ENCODE results near the gene KCNJ15. TPM values are rescaled to one million over a fixed set of nuclear protein-coding genes. Genes with fewer than 3 reads are reported as not detected.
A peak's percentile ranks its signal among the peaks of the same experiment; 100 is the strongest.

KCNJ15 gene
- total and polyA plus RNA-seq, 10 of the 15 experiments (the other 5 are each of a cell fraction or from before 2014, with no cell fraction given) = 0.05 to 2.7 (median 0.33) TPM; not detected in 6

DNA sequence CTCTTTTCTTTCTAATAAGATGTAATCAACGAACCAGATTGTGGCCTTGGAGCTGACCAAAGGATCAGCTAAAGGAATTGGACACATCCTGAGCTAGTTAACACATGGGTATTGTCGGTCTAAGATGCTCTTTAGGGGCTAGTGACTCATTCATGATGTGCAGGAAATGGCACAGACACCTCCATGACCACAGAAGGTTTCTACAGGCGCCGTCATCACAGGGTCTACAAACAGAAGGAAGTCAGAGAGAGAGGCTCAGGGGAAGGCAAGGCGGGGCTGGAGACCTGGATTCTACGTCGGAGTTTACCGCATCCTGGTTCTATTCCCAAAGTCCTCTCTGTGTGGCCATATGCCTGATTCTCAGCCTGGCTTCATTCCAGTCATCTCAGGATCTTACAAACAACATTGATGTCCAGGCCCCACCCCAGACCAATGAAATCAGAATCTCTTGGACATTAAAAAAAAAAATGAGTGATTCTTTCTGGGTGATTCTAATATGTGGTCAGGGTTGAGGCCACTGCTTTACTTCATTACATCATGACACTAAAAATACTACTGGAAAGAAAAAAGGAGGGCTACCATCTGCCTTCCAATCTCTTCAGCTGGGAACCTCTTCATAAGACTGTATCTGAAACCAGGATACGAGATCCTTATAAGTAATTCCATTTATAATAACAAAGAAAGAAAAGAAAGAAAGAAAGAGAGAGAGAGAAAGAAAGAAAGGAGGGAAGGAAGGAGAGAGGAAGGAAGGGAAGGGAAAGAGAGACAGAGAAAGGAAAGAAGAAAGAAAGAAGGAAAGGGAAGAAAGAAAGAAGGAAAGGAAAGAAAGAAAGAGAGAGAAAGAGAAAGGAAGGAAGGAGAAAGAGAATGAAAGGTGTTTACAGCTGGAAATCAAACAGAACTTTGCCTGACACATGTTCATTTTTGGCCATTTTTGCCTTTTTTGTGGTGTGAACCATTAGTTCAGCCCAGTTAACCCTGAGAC lies 11.6 kb upstream of the KCNJ15 start (continued):
- TF ChIP-seq, protein P1, sequence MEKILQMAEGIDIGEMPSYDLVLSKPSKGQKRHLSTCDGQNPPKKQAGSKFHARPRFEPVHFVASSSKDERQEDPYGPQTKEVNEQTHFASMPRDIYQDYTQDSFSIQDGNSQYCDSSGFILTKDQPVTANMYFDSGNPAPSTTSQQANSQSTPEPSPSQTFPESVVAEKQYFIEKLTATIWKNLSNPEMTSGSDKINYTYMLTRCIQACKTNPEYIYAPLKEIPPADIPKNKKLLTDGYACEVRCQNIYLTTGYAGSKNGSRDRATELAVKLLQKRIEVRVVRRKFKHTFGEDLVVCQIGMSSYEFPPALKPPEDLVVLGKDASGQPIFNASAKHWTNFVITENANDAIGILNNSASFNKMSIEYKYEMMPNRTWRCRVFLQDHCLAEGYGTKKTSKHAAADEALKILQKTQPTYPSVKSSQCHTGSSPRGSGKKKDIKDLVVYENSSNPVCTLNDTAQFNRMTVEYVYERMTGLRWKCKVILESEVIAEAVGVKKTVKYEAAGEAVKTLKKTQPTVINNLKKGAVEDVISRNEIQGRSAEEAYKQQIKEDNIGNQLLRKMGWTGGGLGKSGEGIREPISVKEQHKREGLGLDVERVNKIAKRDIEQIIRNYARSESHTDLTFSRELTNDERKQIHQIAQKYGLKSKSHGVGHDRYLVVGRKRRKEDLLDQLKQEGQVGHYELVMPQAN (conservative IDR thresholded peaks at IDR 0.05) = no peak
- TF ChIP-seq IKZF2 (IDR thresholded peaks at IDR 0.05) = peak; percentile 85 to 87
- TF ChIP-seq STAT3 (IDR thresholded peaks at IDR 0.05; ENCODE audit: low read depth, low read length) = no peak
- TF ChIP-seq NBN (IDR thresholded peaks at IDR 0.05) = 0 out of 2 replicates have a peak, but pooled peaks have one; percentile 37
- TF ChIP-seq BMI1 (IDR thresholded peaks at IDR 0.05; ENCODE audit: borderline replicate concordance) = 0 out of 2 replicates have a peak, but pooled peaks have one; percentile 19
- TF ChIP-seq BCL11A (IDR thresholded peaks at IDR 0.05; ENCODE audit: low read depth, low read length) = peak; percentile 80
- TF ChIP-seq EP300 (IDR thresholded peaks at IDR 0.05; ENCODE audit: borderline replicate concordance in 1 of 2, control insufficient read depth in 1 of 2, low read depth in 2 of 2, low read length in 2 of 2) = peak; percentile 34 to 87; a peak in 2 of 4 replicates
- TF ChIP-seq JUNB (IDR thresholded peaks at IDR 0.05) = no peak
- TF ChIP-seq, protein P2, sequence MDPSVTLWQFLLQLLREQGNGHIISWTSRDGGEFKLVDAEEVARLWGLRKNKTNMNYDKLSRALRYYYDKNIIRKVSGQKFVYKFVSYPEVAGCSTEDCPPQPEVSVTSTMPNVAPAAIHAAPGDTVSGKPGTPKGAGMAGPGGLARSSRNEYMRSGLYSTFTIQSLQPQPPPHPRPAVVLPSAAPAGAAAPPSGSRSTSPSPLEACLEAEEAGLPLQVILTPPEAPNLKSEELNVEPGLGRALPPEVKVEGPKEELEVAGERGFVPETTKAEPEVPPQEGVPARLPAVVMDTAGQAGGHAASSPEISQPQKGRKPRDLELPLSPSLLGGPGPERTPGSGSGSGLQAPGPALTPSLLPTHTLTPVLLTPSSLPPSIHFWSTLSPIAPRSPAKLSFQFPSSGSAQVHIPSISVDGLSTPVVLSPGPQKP (IDR thresholded peaks at IDR 0.05; ENCODE audit: low read depth, low read length) = no peak
- TF ChIP-seq RB1 (IDR thresholded peaks at IDR 0.05; ENCODE audit: borderline replicate concordance) = no peak
- TF ChIP-seq, protein P3, sequence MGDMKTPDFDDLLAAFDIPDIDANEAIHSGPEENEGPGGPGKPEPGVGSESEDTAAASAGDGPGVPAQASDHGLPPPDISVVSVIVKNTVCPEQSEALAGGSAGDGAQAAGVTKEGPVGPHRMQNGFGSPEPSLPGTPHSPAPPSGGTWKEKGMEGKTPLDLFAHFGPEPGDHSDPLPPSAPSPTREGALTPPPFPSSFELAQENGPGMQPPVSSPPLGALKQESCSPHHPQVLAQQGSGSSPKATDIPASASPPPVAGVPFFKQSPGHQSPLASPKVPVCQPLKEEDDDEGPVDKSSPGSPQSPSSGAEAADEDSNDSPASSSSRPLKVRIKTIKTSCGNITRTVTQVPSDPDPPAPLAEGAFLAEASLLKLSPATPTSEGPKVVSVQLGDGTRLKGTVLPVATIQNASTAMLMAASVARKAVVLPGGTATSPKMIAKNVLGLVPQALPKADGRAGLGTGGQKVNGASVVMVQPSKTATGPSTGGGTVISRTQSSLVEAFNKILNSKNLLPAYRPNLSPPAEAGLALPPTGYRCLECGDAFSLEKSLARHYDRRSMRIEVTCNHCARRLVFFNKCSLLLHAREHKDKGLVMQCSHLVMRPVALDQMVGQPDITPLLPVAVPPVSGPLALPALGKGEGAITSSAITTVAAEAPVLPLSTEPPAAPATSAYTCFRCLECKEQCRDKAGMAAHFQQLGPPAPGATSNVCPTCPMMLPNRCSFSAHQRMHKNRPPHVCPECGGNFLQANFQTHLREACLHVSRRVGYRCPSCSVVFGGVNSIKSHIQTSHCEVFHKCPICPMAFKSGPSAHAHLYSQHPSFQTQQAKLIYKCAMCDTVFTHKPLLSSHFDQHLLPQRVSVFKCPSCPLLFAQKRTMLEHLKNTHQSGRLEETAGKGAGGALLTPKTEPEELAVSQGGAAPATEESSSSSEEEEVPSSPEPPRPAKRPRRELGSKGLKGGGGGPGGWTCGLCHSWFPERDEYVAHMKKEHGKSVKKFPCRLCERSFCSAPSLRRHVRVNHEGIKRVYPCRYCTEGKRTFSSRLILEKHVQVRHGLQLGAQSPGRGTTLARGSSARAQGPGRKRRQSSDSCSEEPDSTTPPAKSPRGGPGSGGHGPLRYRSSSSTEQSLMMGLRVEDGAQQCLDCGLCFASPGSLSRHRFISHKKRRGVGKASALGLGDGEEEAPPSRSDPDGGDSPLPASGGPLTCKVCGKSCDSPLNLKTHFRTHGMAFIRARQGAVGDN (IDR thresholded peaks at IDR 0.05) = peak; percentile 55; the same call in 1 of the 2 replicates
- TF ChIP-seq BACH1 (IDR thresholded peaks at IDR 0.05; ENCODE audit: borderline replicate concordance) = no peak
- TF ChIP-seq RCOR1 (conservative IDR thresholded peaks at IDR 0.05; ENCODE audit: low read depth, low read length) = no peak
- TF ChIP-seq MEF2B (IDR thresholded peaks at IDR 0.05; ENCODE audit: partially characterized antibody, poor library complexity, severe bottlenecking) = peak; percentile 36
- TF ChIP-seq EZH2 (IDR thresholded peaks at IDR 0.05; ENCODE audit: borderline replicate concordance, control insufficient read depth, low read depth, low read length) = no peak
- TF ChIP-seq, protein P4, sequence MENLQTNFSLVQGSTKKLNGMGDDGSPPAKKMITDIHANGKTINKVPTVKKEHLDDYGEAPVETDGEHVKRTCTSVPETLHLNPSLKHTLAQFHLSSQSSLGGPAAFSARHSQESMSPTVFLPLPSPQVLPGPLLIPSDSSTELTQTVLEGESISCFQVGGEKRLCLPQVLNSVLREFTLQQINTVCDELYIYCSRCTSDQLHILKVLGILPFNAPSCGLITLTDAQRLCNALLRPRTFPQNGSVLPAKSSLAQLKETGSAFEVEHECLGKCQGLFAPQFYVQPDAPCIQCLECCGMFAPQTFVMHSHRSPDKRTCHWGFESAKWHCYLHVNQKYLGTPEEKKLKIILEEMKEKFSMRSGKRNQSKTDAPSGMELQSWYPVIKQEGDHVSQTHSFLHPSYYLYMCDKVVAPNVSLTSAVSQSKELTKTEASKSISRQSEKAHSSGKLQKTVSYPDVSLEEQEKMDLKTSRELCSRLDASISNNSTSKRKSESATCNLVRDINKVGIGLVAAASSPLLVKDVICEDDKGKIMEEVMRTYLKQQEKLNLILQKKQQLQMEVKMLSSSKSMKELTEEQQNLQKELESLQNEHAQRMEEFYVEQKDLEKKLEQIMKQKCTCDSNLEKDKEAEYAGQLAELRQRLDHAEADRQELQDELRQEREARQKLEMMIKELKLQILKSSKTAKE (IDR thresholded peaks at IDR 0.05; ENCODE audit: low read depth, poor library complexity, severe bottlenecking) = peak; percentile 62
- no peak for TF ChIP-seq ZNF24 (IDR thresholded peaks at IDR 0.05)

Data from GM12878 (cell line).